GM10847 (cell line): ENCODE results near the gene CHAF1A.

ENCODE experiments used
- POLR2A ChIP-seq: IDR thresholded peaks from 2 replicates; pipeline ENCODE4 v1.6.1; 2011; ENCODE audit not compliant: insufficient read length; ENCODE audit errors: extremely low read depth

CHAF1A gene

DNA sequence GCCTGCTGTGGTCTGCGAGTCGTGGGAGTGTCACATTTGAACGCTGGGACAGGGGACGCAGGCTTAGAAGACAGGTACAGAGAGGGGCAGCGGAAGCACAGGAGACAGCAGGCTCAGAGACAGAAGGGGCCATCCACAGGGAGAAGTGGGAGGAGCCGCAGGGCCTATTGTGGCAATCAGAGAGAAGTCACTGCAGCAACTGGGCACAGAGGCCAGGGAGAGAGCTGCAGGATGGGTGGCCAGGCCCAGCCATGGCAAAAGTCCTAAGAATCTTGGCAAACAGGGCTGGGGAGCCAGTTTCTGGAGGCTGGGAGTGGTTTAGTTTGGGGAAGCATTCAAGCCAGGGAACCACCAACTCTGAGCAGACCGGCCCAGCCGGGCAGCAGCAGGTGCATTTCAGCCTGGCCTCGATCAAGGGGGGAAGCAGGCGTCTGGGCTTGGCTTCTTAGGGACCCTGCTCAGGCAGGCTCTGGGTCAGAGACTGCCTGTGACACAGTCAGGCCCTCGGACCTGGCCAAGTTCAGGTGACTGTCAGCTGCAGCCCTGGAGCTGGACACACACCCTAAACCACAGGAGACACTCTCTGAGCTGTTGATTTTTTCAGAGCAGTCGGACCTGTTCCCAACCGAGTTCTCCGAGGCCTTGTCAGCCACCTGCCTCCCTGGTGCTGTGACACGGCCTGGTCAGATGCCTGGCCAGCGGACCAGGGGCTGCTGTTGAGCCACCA, 13.9 kb upstream of the CHAF1A start:
- TF ChIP-seq POLR2A, result no peak

DNA sequence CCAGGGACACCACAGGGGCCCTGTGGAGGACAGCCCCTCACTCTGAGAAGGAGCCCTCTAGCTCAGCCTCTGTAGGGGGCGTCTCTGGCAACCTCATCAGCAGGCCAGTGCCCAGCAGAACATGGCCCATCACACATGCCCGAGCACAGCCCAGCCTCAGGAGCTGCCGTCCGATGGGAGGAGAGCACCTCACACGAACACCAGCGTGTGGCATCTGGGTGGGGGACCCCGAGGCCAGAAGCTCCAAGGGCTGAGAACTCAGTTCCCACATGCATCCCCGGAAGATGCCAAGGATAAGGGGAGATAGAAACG, 13.4 kb upstream of the CHAF1A start:
- TF ChIP-seq POLR2A, result no peak

DNA sequence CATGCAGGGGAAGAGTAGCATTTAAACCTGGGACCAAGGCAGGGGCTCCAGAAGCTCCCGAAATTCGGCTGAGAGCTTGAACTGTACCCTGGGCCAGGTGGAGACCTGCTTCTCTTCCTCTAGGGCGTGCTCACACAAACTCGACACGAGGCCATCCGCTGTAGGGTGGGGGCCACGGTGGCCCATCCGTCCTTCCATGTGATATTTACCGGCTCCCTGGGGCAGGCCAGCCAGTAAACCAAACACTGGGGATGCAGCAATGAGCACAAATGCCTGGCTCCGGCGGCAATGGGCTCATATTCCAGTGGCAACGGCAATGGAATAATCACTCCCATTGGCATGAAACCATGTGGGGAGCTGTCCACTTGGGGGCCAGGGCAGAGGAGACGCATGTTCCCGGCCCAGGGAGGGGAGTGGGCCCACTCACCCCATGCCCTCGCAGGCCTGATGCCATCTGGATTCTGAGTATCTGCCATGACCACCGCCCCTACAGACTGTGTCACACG, 12.9 kb upstream of the CHAF1A start:
- TF ChIP-seq POLR2A, result no peak

DNA sequence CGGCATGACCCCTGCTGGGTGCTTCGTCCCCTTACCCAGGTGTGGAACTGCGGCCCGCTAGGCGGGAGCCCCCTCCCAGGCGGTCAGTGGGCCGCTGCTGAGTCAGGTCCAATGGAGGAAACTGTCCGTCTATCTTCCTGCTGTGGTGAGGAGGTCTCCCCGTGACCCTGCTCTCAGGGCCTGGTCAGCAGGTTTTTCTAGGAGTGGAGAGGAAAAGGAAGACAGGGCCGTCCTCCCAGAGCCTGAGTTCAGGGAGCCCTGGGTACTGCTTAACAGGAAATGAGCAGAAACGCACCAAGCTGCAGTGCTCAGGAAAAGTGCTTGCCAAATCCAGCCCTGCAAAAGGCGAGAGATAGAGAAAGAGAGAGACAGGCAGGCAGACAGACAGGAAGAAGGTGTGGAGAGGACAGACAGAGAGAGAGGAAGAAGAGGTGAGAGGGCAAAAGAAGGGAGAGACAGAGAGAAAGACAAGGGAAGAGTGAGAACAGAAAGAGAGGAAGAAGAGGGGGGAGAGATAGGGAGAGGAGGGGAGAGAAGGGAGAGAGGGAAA, 12.3 kb upstream of the CHAF1A start:
- no peak for TF ChIP-seq POLR2A

DNA sequence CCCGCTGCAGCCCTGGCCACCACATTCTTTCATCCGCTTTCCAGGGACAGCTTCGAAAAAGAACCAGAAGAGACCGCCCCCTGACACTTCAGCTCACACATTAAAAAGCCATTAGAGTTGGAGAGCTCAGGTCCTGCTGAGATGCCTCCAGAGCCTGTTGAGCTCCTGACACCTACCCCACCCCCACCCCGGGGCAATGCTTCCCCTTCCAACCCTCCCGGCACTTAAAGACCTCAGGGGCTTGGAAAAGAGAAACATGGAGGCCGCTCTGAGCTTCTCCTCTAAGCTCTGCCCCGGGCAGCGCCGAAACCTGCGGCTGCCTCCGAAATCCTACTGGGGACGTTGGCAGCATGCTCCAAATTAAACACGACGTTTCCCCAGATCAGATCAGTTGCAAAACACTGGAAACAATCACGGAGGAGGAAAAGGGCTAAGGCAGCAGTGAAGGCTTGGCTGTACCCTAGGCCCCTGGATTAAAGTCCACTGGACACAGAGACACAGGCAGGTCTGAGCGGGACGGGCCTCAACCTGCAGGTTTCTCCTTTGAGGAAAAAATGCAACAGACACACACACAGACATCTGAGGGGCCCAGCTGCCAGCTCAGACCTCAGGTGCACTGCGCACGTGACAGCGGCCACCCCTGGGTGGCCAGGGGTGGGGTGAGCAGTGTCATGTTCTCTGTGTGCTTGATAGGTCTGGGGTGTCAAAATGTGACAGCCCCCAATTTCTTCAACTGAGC, 11.7 kb upstream of the CHAF1A start:
- no peak for TF ChIP-seq POLR2A

DNA sequence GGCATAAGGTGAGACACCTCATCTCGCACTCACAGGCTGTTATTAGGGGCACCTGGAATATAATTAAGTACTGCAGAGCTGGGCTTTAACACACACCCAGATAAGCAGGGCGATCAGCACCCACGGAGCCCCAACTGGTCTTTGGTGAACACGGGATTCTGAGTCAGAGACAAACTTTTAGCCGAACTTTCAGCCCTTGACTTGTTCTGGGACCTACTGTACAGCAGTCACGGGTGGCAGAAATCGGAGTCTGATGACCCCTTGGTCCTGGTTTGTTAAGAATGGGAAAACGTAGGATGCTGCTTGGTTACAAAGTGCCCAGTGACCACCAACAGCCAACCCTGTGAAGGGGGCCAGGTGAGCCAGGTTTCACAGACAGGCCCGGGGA, 11.1 kb upstream of the CHAF1A start:
- TF ChIP-seq POLR2A, result no peak

DNA sequence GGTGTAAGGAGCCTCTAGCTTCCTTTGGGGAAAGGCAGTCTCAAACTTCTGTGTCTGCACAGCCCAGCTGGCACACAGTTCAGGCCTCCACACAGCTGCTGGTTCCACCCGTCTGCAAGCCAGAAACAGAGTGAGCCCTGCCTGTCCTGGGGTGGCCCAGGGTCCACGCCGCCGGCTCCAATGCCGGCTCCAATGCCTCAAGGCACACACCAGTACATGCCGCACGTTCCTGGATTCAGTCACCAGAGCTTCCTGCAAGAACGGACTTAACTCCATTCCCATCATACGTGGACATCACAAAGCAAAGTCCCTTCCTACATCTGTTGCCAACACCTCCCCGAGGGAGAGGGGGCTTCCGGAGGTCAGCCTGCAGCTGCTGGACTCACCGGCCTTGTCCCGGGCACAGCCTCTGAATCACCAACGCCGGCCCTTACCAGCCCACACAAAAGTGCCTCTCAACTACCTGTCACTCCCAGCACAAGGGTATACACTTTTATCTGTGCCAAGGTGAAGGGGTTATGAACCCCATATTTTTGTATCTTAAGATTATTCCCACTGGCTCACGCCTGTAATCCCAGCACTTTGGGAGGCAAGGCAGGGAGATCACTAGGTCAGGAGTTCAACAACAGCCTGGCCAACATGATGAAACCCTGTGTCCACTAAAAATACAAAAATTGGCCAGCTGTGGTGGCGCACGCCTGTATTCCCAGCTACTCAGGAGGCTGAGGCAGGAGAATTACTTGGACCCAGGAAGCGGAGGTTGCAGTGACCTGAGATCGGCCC, 10.5 kb upstream of the CHAF1A start:
- TF ChIP-seq POLR2A, result no peak

DNA sequence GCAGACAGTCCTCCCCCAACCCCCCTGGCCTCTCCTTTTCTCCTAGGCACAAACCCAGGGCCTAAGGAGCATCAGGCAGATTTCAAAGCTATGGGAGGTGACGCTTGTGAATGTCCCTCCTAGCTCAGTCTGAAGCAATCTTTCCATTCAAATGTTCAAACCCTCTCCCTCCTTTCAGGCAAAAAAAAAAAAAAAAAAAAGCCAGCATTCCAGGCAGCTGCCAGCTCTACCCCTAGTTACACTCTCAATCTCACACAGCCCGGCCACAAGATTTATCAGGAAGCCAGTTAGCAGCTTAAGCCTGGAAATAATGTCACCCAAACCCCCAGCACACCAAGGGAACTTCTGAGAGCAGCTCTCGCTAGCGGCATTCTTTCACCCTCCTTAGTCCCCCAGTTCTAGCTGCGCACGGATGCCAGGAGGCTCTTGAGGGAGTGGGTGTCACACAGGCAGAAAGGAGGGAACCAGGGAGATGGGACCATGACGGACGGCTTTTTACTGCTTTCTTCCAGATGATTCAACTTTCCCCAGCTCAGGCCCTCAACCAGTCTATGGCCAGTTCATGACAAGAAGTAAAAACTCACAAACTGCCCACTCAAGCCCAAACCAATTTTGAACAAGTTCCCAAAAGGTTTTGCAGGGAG, 8.4 kb upstream of the CHAF1A start:
- no peak for TF ChIP-seq POLR2A

DNA sequence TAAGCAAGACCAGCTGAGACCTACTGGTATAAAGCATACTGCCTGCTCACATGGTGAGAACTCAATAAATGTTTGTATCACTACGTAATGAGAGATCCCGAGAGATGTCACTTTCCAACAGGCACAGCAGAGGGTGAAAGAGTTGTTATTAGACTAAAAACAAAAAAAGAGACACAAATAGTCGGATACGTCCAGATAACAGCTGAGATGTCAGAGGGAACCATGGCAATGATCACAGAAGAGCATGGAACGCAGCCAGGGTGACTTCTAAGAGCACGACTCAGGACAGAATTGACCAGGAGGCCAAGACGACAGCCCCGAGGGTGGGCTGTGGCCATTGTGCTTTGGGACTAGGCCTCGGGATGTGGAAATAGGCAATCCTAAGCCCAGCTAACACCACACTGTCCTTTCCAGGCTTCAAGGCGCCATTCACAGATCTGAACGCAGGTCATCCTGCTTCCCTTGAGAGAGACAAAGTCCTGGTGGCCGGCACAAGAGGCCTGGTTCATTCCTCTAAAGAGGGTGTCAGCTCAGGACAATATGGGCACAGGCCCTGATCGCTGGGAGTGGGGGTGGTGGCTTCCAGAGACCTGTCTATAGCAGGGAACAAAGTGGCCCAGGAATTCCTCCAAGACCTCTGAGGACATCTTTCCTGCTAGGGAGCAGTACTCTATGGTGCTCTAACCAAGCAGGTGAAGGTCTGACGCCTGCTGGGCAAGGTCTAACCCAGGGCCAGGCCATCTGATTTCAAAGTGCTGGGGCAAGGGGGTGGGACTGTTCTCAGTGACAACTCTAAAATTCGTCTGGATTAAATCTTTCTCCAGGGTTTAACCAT, 5.3 kb upstream of the CHAF1A start:
- TF ChIP-seq POLR2A, result no peak

DNA sequence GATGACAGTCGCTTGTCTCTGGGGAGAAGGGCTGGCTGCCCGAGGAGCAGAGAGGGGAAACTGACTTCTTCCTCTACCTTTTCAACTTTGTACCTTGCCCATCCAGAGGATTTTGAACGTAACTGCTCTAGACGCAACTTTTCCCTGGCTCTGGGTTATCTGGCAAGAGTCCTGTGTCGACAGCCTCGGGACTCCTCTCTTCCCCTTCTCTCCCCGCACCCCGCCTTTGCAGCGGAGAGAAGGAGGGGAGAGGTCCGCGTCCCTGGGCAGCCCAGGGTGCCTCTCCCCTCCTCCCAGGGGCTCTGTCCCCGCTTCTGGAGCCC, 2.7 kb upstream of the CHAF1A start:
- no peak for TF ChIP-seq POLR2A

DNA sequence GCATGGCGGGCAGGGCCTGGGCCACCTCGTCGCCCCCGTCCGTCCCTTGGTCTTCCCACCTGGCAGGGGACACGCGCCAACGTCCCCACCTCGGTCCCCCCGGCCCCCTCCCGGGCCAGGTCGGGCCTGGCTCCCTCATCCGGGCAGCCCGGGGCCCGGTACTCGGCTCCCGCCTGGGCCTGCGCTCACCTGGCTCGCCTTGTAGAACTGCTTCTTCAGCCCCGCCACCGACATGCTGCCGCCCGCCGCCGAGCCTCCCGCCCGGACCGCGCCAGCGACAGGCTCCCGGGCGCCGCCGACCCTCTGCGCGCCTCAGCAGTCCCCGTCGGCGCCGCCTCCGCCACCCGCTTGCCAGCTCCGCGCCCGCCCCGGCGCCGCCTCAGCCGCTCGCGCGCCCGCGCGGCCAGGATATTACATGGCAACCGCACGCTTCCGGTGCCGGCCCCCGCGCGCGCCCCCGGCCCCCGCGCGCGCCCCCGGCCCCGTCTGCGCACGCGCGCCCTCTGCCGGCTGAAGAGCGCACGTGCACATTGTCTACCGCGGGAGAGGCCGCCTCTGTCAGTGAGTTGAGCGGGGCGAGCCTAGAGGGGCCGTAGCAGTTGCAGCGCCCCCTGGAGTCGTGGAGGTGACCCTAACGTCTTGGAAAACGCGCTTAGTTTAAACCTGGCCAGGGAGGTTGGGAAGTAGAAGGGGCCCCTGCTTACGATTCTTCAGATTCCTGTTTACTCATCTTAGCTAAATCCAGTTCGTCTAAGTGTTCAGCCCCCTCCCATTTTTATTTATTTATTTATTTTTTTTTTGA, 2.1 kb upstream of the CHAF1A start, which contains the start of gene SH3GL1:
TSS of gene SH3GL1 (minus strand) at position 413 of the 802 bp plus-strand sequence. CDS start at position 234, 179 bp downstream.
- TF ChIP-seq POLR2A, result peak; percentile 78

DNA sequence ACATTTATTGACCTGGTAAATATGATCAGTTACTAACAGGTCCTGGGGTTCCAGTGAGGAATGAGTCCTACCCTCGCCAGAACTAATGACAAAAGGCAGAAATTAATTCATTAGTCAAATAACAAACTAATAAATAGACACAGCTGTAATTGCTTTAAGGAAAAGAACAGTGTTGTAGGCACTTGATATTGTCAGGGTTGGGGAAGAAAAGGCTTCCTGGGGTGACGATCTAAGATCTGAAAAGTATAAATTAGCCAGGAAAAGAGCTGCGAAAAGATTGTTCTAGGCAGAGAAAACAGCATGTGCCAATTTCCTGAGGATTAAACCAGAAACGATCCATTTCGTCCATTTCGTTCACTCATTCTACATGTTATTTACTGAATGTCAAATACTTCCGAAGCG, 670 bp upstream of the CHAF1A start:
- TF ChIP-seq POLR2A, result no peak

DNA sequence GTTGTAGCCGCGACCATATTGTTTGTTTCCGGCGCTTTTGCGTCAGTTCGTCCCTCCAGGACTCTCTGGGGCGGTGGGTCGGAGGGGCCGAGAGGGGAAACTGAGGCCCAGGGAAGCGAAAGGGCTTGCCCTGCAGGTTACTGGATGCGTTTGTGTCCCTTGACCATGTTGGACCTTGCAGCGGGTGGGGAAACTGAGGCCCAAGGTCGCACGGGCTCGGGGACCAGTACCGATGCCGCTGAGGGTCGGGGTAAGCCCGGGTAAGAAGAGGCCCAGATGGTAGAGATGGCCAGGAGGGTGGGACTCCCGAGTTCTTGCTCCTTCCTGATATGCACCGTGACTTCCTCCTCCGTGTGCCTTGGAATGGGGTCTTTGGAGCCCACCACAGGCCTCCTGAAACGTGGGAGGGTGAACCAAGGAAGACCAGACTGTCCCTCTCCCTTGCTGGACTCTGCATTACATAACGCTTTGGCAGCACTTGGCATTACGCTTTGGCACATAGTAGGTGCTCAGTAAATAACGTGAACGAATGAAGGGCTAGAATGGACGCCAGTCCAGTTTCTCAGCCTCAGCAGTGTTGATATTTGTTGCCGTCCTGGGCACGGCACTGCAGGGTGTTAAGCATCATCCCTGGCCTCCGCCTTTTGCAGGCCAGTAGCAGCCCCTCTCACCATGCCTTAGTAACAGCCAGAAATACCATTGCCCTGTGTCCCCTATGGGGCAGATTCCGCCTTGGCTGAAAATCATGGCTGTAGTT, 743 bp downstream of the CHAF1A start:
- TF ChIP-seq POLR2A, result no peak

DNA sequence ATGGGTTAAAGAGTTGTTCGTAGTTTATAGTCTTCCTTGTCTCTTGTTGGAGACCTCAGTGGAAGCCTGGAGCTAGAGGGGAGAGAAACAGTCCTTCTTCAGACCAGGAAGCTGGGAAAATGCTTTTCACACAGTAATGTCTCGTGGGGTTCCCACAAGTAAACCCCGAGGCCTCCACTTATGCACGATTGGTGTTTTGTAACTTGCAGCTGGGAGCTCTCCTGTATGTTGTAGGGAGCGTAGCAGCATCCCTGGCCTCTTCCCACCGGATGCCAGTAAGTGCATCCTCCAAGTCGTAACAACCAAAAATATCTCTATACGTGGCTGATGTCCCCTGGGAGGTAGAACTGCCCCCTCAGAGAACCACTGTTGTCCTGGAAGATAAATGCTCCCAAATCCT, 3.5 kb downstream of the CHAF1A start:
- no peak for TF ChIP-seq POLR2A
